ENCODE measurements around the gene ATG4A.

DNA sequence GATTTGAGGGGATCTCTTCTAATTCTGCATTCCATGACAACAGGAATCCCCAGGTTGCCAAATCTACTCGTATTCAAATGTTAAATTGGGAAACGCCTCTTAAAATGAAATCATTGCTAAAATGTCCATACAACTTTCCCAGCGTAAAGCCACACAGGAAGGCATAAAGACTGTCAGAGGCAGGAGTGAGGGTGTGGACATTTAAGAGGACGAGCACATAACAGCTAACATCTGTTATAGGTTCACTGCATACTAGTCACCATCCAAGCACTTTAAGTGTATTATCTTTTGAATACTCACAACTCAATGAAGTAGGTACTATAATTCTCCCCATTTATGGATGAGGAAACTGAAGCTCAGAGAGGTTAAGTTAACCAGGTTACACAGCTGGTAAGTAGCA lies 35.6 kb downstream of the ATG4A start:
- TF ChIP-seq, protein P1, sequence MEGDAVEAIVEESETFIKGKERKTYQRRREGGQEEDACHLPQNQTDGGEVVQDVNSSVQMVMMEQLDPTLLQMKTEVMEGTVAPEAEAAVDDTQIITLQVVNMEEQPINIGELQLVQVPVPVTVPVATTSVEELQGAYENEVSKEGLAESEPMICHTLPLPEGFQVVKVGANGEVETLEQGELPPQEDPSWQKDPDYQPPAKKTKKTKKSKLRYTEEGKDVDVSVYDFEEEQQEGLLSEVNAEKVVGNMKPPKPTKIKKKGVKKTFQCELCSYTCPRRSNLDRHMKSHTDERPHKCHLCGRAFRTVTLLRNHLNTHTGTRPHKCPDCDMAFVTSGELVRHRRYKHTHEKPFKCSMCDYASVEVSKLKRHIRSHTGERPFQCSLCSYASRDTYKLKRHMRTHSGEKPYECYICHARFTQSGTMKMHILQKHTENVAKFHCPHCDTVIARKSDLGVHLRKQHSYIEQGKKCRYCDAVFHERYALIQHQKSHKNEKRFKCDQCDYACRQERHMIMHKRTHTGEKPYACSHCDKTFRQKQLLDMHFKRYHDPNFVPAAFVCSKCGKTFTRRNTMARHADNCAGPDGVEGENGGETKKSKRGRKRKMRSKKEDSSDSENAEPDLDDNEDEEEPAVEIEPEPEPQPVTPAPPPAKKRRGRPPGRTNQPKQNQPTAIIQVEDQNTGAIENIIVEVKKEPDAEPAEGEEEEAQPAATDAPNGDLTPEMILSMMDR (IDR thresholded peaks at IDR 0.05 in 4 of 5, conservative IDR thresholded peaks at IDR 0.05 in 1 of 5), result no peak
- no peak for TF ChIP-seq POLR2A (IDR thresholded peaks at IDR 0.05)
